GM12878 (cell line): ENCODE results near the gene FAM193B. TPM values are rescaled to one million over a fixed set of nuclear protein-coding genes. Genes with fewer than 3 reads are reported as not detected.

Experiments
- ATAC-seq: fragments of 200-7000 bp; cut with Tn5 transposase; 3 replicates; pipeline ENCODE4 v1.9.1; 2020; ENCODE audit warnings: mild to moderate bottlenecking, moderate library complexity
- BruUV-seq: library from RNA; stranded (reverse); fragments of 400-500 nt; replicated peaks from 2 replicates; lab custom pipeline; 2021; lab: Mats Ljungman, UMichigan
- CTCF ChIA-PET: fragments of 300-600 bp; sonication (Branson Sonifier 250); formaldehyde crosslinking; extraction: SDS; loops from one replicate; lab custom pipeline; 2021; ENCODE audit warnings: inconsistent platforms; lab: Yijun Ruan, JAX
- POLR2A ChIA-PET: fragments of 350-600 bp; formaldehyde crosslinking; extraction: SDS; loops from one replicate; lab custom pipeline; 2021; ENCODE audit warnings: inconsistent platforms; lab: Charles Lee
- RAD21 ChIA-PET: fragments of 300-600 bp; sonication (Branson Sonifier 250); formaldehyde crosslinking; loops from one replicate; lab custom pipeline; 2023; ENCODE audit warnings: antibody characterized with exemption; ENCODE audit not compliant: unreplicated experiment; lab: Charles Lee
- SMC1A ChIA-PET: fragments of 300-600 bp; sonication (Branson Sonifier 250); formaldehyde crosslinking; loops from one replicate; lab custom pipeline; 2023; ENCODE audit not compliant: unreplicated experiment, uncharacterized antibody; lab: Charles Lee
- DNase-seq: peaks from one replicate; pipeline ENCODE4 v3.0.0-alpha.2; 2011; ENCODE audit warnings: low read depth, low spot score
- FAIRE-seq: peaks from 3 replicates; lab custom pipeline; 2011; peaks lifted over from hg19 to GRCh38; lab: Jason Lieb, UNC
- H2AFZ ChIP-seq: 2 replicates; pipeline ENCODE4 v1.6.0; 2011; ENCODE audit warnings: low read depth, low read length, control low read depth; ENCODE audit not compliant: control insufficient read depth
- H3K27ac ChIP-seq: 2 replicates; pipeline ENCODE4 v1.5.1; 2011; ENCODE audit warnings: control low read depth; ENCODE audit not compliant: control insufficient read depth, insufficient read depth
- H3K27me3 ChIP-seq, 2 experiments: replicated peaks in 1 of 2; 2 replicates each; pipeline versions ENCODE4 v1.6.0 to v1.6.1; 2011; ENCODE audit warnings: low read length in 1 of 2; ENCODE audit not compliant: control insufficient read depth in 2 of 2, insufficient read depth in 2 of 2
- H3K36me3 ChIP-seq, 2 experiments: 2 replicates each; pipeline ENCODE4 v1.5.1; 2011; ENCODE audit warnings: low read length in 1 of 2; ENCODE audit not compliant: control insufficient read depth in 2 of 2, insufficient read depth in 2 of 2
- H3K4me1 ChIP-seq: 2 replicates; pipeline ENCODE4 v1.6.1; 2011; ENCODE audit warnings: mild to moderate bottlenecking, low read length, moderate library complexity, mixed read lengths; ENCODE audit not compliant: control insufficient read depth, insufficient read depth
- H3K4me2 ChIP-seq: 2 replicates; pipeline ENCODE4 v1.6.0; 2011; ENCODE audit warnings: control low read depth; ENCODE audit not compliant: control insufficient read depth, insufficient read depth
- H3K4me3 ChIP-seq: fragments of 200-600 bp; sonication (generic); 2 replicates; pipeline ENCODE4 v1.5.1; 2016
- H3K79me2 ChIP-seq: 2 replicates; pipeline ENCODE4 v1.6.0; 2011; ENCODE audit warnings: low read length; ENCODE audit not compliant: control insufficient read depth, insufficient read depth
- H3K9ac ChIP-seq: 2 replicates; pipeline ENCODE4 v1.8.0; 2011; ENCODE audit warnings: low read length, control low read depth, mixed read lengths; ENCODE audit not compliant: control insufficient read depth, insufficient read depth
- H3K9me3 ChIP-seq: replicated peaks from 3 replicates; pipeline ENCODE4 v1.5.1; 2011; ENCODE audit warnings: mild to moderate bottlenecking, low read length; ENCODE audit not compliant: control insufficient read depth, insufficient read depth
- H4K20me1 ChIP-seq: 2 replicates; pipeline ENCODE4 v1.6.0; 2011; ENCODE audit not compliant: control insufficient read depth, insufficient read depth
- CEBPB ChIP-seq, 2 experiments: fragments of 150-350 bp in 1 of 2; IDR thresholded peaks; 2 replicates each; pipeline ENCODE4 v1.6.1; 2012 to 2014; ENCODE audit warnings: low read depth in 2 of 2, low read length in 2 of 2, borderline replicate concordance in 1 of 2, inconsistent platforms in 1 of 2
- CHD2 ChIP-seq: IDR thresholded peaks from 2 replicates; pipeline ENCODE4 v1.6.1; 2011; ENCODE audit warnings: low read depth, low read length, improper control_type of control experiment, borderline replicate concordance
- EGR1 ChIP-seq, 2 experiments: IDR thresholded peaks; 1 replicate in 1 of 2; 2 replicates in 1 of 2; pipeline ENCODE4 v1.6.1; 2011 to 2012; ENCODE audit warnings: low read depth in 2 of 2, low read length in 2 of 2, borderline replicate concordance in 1 of 2, mild to moderate bottlenecking in 1 of 2, moderate library complexity in 1 of 2
- NFYA ChIP-seq: IDR thresholded peaks from 2 replicates; pipeline ENCODE4 v1.6.1; 2011; ENCODE audit warnings: low read depth, mild to moderate bottlenecking, low read length, improper control_type of control experiment, borderline replicate concordance
- PBX3 ChIP-seq: IDR thresholded peaks from 2 replicates; pipeline ENCODE4 v1.6.1; 2011; ENCODE audit warnings: mild to moderate bottlenecking, low read depth, low read length, moderate library complexity; ENCODE audit not compliant: insufficient replicate concordance
- POLR2A ChIP-seq: IDR thresholded peaks from 2 replicates; pipeline ENCODE4 v1.6.1; 2011; ENCODE audit warnings: low read depth, mild to moderate bottlenecking, low read length
- POU2F2 ChIP-seq: IDR thresholded peaks from 3 replicates; pipeline ENCODE4 v1.6.1; 2011; ENCODE audit warnings: low read depth, mild to moderate bottlenecking, low read length, borderline replicate concordance
- RAD21 ChIP-seq: IDR thresholded peaks from 2 replicates; pipeline ENCODE4 v1.6.1; 2011; ENCODE audit warnings: mild to moderate bottlenecking, low read depth, low read length, moderate library complexity; ENCODE audit not compliant: insufficient read depth
- RUNX3 ChIP-seq: IDR thresholded peaks from 2 replicates; pipeline ENCODE4 v1.6.1; 2012; ENCODE audit warnings: low read length, inconsistent platforms
- SPI1 ChIP-seq: IDR thresholded peaks from 2 replicates; pipeline ENCODE4 v1.6.1; 2011; ENCODE audit warnings: low read depth, mild to moderate bottlenecking, low read length, moderate library complexity, borderline replicate concordance; ENCODE audit not compliant: insufficient read depth
- YY1 ChIP-seq: IDR thresholded peaks from 2 replicates; pipeline ENCODE4 v1.6.1; 2011; ENCODE audit warnings: low read depth, mild to moderate bottlenecking, low read length
- WGBS: methylation state at CpG from one replicate; pipeline ENCODE4 v1.1.6; 2016; ENCODE audit warnings: low lambda C conversion rate; ENCODE audit not compliant: insufficient replicate concordance, insufficient coverage; ENCODE audit errors: missing lambda C conversion rate; 5-methylcytosine and 5-hydroxymethylcytosine counted together
- in situ Hi-C: fragments of 300-500 bp; cut with MboI; formaldehyde crosslinking; loops from 9 replicates; pipeline ENCODE4 v1.14.3; 2018; ENCODE audit warnings: mixed read lengths
- intact Hi-C: fragments of 100-400 bp; cut with micrococcal nuclease; formaldehyde crosslinking; loops from one replicate; pipeline ENCODE4 v1.14.2; 2022; ENCODE audit not compliant: unreplicated experiment
- polyA plus RNA-seq, 11 experiments: library from polyadenylated mRNA; depleted of rRNA in 4 of 11; unstranded in 6 of 11; stranded (reverse) in 5 of 11; fragments of >200 nt; fragmentation: Nextera tagmentation in 4 of 11; fragmentation: Illumina TruSeq in 1 of 11; extraction: Ambion mirVana in 4 of 11; extraction: Trizol in 1 of 11; gene quantifications; 1 replicate in 1 of 11; 2 replicates in 10 of 11; pipeline versions ENCODE4 v1.2.1 to v1.2.3, GENCODE V29; 2011 to 2016; ENCODE audit warnings: inconsistent platforms in 2 of 11, missing spikeins in 2 of 11, low read depth in 1 of 11
- total RNA-seq, 4 experiments: library from RNA; depleted of rRNA in 3 of 4; stranded (reverse); fragments of >200 nt in 3 of 4; fragmentation: Illumina TruSeq in 1 of 4; extraction: Trizol in 1 of 4; gene quantifications; 2 replicates each; pipeline versions ENCODE4 v1.2.1 to v1.2.3, GENCODE V29; 2013 to 2021

The FAM193B gene
- total and polyA plus RNA-seq, 10 of the 15 experiments (the other 5 are each of a cell fraction or from before 2014, with no cell fraction given), result 3.3 to 47.0 (median 25.1) TPM

- 66% methylated on average over 18 of the region's 18 CpGs for WGBS
- H3K4me1 ChIP-seq, result peaks cover 21% of the 10 kb centered on the region
- H3K9me3 ChIP-seq, result no peaks in the 10 kb centered on the region
- DNase-seq (no peak), FAIRE-seq (no peak), ATAC-seq (peak; percentile 56)
- intact Hi-C loops (no loop called here), in situ Hi-C loops (no loop called here)
- TF ChIP-seq RUNX3, result 0 out of 2 replicates have a peak, but pooled peaks have one; percentile 38
- TF ChIP-seq CEBPB (IDR thresholded peaks at IDR 0.05; ENCODE audit: borderline replicate concordance in 1 of 2, low read depth in 2 of 2, low read length in 2 of 2), result peak in 1 of 2 experiments; percentile 58; a peak in 1 of 4 replicates
- TF ChIP-seq SPI1, result peak; percentile 22; the same call in 1 of the 2 replicates
- TF ChIP-seq YY1, result 0 out of 2 replicates have a peak, but pooled peaks have one; percentile 19
- TF ChIP-seq CHD2, result no peak
- no peak for TF ChIP-seq RAD21
- TF ChIP-seq EGR1 (IDR thresholded peaks at IDR 0.05; ENCODE audit: borderline replicate concordance in 1 of 2, low read depth in 2 of 2, low read length in 2 of 2), result no peak
- TF ChIP-seq POU2F2, result no peak
- 0 out of 2 replicates have a peak, but pooled peaks have one; percentile 11 for TF ChIP-seq POLR2A
- TF ChIP-seq NFYA, result no peak
- TF ChIP-seq PBX3, result no peak
- ChIA-PET SMC1A (interaction anchor here (1.0 to 1.2 kb wide), 3 partner anchors 22 to 30 kb away, joined by 3 to 4 read pairs (median 3); no protein-coding TSS in a partner anchor), RAD21 (interaction anchor here (1.4 kb wide), 1 partner anchor 15 kb away, joined by 3 read pairs; no protein-coding TSS in a partner anchor), CTCF (interaction anchor here (0.7 to 2.5 kb wide), 7 partner anchors 10 to 75 kb away, joined by 3 to 13 read pairs (median 4); partner anchors contain the start of gene PDLIM7), POLR2A (interaction anchor here (0.9 to 1.2 kb wide), 2 partner anchors 15 to 35 kb away, joined by 3 to 4 read pairs; no protein-coding TSS in a partner anchor)
- no peak overlapping the region for H3K9ac ChIP-seq
- no peaks in the 10 kb centered on the region; a peak in 2 of 4 replicates for H3K36me3 ChIP-seq
- no peak overlapping the region for H3K27ac ChIP-seq
- H3K79me2 ChIP-seq, result no peaks in the 10 kb centered on the region
- H4K20me1 ChIP-seq, result no peaks in the 10 kb centered on the region
- no peak overlapping the region for H3K4me2 ChIP-seq
- peak overlapping the region; percentile 16; the same call in 1 of the 2 replicates for H2AFZ ChIP-seq
- H3K27me3 ChIP-seq, result no peaks in the 10 kb centered on the region
- no TSS peak for BruUV-seq
- H3K4me3 ChIP-seq, result no peak overlapping the region
These were observed 75.4 kb downstream of the FAM193B start for GRCh38 chr5:177478711-177479646.
